Gastrocnemius medialis (tissue), 4 donors: ENCODE results near the gene C9orf50. TPM values are rescaled to one million over a fixed set of nuclear protein-coding genes. Genes with fewer than 3 reads are reported as not detected.
A peak's percentile ranks its signal among the peaks of the same experiment; 100 is the strongest.

Experiments
- ATAC-seq, 2 donors: fragments of 150-250 bp; one replicate each; pipeline ENCODE4 v1.9.1; 2016
- DNase-seq, 2 donors: peaks; one replicate each; pipeline ENCODE4 v3.0.0-alpha.2; 2019
- H3K27ac ChIP-seq, 4 donors: fragments of 200-600 bp; sonication (generic); 1 replicate in 1 of 4; 2 replicates in 3 of 4; pipeline ENCODE4 v1.5.1; 2016 to 2018; ENCODE audit warnings: mild to moderate bottlenecking in 2 of 4, moderate library complexity in 1 of 4
- H3K27me3 ChIP-seq, 3 donors: fragments of 200-600 bp; sonication (generic) in 2 of 3; 1 replicate in 1 of 3; 2 replicates in 2 of 3; pipeline versions ENCODE4 v1.5.1 to v1.6.0; 2016 to 2019; ENCODE audit warnings: mild to moderate bottlenecking in 1 of 3, moderate library complexity in 1 of 3
- H3K36me3 ChIP-seq, 2 donors: fragments of 200-600 bp; sonication (generic) in 1 of 2; one replicate each; pipeline ENCODE4 v1.5.1; 2017 to 2018
- H3K4me1 ChIP-seq, 2 donors: fragments of 200-600 bp; sonication (generic) in 1 of 2; one replicate each; pipeline ENCODE4 v1.5.1; 2016 to 2017; ENCODE audit warnings: mild to moderate bottlenecking in 2 of 2
- H3K4me3 ChIP-seq, 4 donors: fragments of 200-600 bp; sonication (generic) in 3 of 4; 1 replicate in 1 of 4; 2 replicates in 3 of 4; pipeline ENCODE4 v1.5.1; 2016 to 2019; ENCODE audit warnings: mild to moderate bottlenecking in 2 of 4
- H3K9me3 ChIP-seq, 3 donors: fragments of 200-600 bp; sonication (generic) in 2 of 3; 1 replicate in 1 of 3; 2 replicates in 2 of 3; pipeline ENCODE4 v1.5.1; 2016 to 2019
- POLR2A ChIP-seq, 2 donors: fragments of 450-650 bp; IDR thresholded peaks; one replicate each; pipeline ENCODE4 v1.6.1; 2017; ENCODE audit warnings: antibody characterized with exemption in 2 of 2, mild to moderate bottlenecking in 2 of 2, moderate library complexity in 2 of 2
- in situ Hi-C, 4 donors: fragments of 200-750 bp; cut with MboI; loops; one replicate each; pipeline versions ENCODE4 v1.15.0 to v1.8.0; 2017; ENCODE audit warnings: low sequenced_read_pairs in 4 of 4
- intact Hi-C: fragments of 100-400 bp; cut with DNase I; formaldehyde crosslinking; loops from one replicate; pipeline ENCODE4 v1.15.1; 2023; ENCODE audit warnings: low total_unique reads
- total RNA-seq, 4 donors: library from RNA; depleted of rRNA; stranded (reverse); fragments of >200 nt; gene quantifications; one replicate each; pipeline versions ENCODE4 v1.1.0 to v1.2.3, GENCODE V29; 2016
- TF ChIP-seq, protein P1 (sequence below), 5 experiments: fragments of 450-650 bp in 3 of 5; fragments of 200-600 bp in 2 of 5; sonication (generic) in 2 of 5; IDR thresholded peaks in 4 of 5; conservative IDR thresholded peaks in 1 of 5; 1 replicate in 4 of 5; 2 replicates in 1 of 5; pipeline ENCODE4 v1.5.1; 2016 to 2019; ENCODE audit warnings: antibody characterized with exemption in 5 of 5, mild to moderate bottlenecking in 3 of 5, moderate library complexity in 3 of 5

C9orf50 gene
- total RNA-seq, 4 donors from 2014 or later = not detected

DNA sequence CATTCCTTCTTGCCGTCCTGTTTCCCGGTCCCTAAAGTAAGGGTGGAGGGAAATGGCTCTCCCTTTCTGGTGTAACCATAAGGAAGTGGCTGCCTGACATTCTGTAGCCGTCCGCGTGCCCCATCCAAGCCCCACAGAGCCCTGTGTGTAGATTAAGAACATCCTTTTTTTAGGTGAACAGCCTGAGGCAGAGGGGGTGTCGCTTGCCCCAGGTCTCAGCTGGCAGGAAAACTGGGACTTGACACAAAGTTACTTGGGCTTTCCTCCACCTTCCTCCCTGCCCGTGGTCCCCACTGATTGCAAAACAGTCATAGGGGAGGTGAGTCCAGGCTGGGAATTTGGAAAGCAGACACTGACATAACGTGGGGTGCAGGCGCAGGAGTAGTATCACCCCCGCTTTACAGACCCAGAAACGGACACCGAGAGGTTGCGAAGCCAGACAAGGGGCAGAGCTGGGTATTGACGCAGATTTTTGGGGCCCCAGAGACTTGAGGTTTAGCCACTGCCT is 22.8 kb downstream of the C9orf50 start:
- no peaks in the 10 kb centered on the region for H3K36me3 ChIP-seq
- H3K4me3 ChIP-seq = peak overlapping the region in 2 of 4 donors; percentile 50 to 58
- in situ Hi-C loops (no loop called here), intact Hi-C loops (no loop called here)
- DNase-seq = no peak
- TF ChIP-seq, protein P1, sequence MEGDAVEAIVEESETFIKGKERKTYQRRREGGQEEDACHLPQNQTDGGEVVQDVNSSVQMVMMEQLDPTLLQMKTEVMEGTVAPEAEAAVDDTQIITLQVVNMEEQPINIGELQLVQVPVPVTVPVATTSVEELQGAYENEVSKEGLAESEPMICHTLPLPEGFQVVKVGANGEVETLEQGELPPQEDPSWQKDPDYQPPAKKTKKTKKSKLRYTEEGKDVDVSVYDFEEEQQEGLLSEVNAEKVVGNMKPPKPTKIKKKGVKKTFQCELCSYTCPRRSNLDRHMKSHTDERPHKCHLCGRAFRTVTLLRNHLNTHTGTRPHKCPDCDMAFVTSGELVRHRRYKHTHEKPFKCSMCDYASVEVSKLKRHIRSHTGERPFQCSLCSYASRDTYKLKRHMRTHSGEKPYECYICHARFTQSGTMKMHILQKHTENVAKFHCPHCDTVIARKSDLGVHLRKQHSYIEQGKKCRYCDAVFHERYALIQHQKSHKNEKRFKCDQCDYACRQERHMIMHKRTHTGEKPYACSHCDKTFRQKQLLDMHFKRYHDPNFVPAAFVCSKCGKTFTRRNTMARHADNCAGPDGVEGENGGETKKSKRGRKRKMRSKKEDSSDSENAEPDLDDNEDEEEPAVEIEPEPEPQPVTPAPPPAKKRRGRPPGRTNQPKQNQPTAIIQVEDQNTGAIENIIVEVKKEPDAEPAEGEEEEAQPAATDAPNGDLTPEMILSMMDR (IDR thresholded peaks at IDR 0.05 in 4 of 5, conservative IDR thresholded peaks at IDR 0.05 in 1 of 5) = no peak
- no peak for TF ChIP-seq POLR2A (IDR thresholded peaks at IDR 0.05)
- H3K27ac ChIP-seq = peak overlapping the region in 3 of 4 donors; percentile 66 to 75 (median 73)
- no peak for ATAC-seq
- peaks cover 0 to 4% (median 0%) of the 10 kb centered on the region in 3 donors for H3K27me3 ChIP-seq
- no peaks in the 10 kb centered on the region for H3K9me3 ChIP-seq
- peaks cover 6 to 11% of the 10 kb centered on the region in 2 donors for H3K4me1 ChIP-seq

DNA sequence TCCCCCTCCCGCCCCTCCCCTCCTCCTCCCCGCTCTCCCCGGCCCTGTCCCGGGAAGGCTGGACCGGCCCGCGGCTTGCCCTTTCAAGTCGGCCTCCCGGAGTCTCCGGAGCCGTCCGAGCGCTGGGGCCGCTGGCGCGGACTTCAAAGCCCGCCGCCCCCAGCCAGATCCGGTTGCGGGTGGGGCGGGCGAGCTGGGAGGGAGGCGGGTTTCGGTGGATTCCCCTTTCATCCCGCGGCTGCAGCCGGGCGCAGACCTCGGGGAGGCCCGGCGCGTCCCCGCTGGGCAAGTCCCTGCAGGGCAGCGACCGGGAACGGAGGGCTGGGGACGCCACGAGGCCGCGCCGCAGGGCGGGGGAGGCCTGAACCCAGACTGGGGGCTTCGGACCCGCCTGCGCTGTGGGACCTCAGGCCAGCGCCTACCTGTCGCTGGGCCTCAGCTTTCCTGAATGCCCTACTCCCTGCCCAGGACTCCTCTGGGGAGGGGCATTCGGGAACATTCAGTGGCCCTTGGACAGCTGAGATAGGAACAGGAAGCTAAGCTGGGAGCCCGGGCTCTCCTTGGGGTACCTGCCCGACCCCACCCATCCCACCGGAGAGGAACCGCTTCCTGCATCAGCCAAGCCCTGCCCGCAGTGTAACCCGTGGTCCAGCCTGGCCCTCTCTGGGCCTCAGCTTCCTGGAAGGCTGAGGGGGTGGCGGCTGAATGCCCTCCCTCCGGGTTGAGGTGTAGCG is 23.4 kb downstream of the C9orf50 start:
- ATAC-seq (peak; percentile 35 to 39), DNase-seq (peak in 1 of 2 donors; percentile 41)
- Histone ChIP-seq H3K27ac (peak overlapping the region; percentile 63 to 75 (median 70)), H3K27me3 (peaks cover 0 to 4% (median 0%) of the 10 kb centered on the region in 3 donors), H3K36me3 (no peaks in the 10 kb centered on the region), H3K4me1 (peaks cover 6 to 11% of the 10 kb centered on the region in 2 donors), H3K4me3 (peak overlapping the region; percentile 49 to 58 (median 52)), H3K9me3 (no peaks in the 10 kb centered on the region)
- no peak for TF ChIP-seq POLR2A (IDR thresholded peaks at IDR 0.05)
- TF ChIP-seq, protein P1 (IDR thresholded peaks at IDR 0.05 in 4 of 5, conservative IDR thresholded peaks at IDR 0.05 in 1 of 5) = no peak
- in situ Hi-C loops (no loop called here), intact Hi-C loops (no loop called here)

DNA sequence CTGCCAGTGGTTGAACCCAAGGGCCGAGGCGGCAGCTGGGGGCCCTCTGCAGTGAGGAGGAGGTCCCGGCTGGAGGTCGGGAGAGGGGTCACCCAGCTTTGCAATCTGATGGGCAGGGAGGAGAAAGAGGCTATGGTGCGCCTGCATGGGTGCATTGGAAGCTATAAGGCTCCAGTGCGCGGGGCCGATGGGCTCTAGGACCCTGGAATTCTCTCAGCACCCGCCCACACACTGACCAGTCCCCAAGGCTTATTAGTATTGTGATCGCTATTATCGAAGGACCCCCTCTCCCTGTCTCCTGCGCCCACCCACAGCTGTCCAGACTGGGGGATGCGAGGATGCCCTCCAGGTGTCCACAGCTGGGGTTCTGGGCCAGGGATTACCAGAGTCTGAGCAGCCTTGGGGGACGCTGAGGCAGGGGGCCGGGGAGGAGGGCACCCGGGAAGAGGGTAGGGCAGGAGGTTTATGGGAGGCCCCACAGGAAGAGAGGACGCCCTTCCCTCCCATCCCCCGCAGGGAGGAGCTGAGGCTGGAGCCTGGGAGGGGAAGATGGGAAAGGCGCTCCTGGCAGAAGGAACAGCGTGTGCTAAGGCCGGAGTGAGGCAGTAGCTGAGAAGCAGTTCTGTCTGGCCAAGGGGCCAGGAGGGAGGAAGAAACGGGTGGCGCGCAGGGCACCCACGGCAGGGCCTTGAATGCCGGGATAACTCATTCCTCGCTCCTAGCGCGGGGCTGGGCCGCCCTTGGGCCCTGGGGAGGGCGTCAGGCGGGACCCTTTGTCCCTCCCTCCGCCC is 24.2 kb downstream of the C9orf50 start:
- Histone ChIP-seq H3K4me3 (peak overlapping the region; percentile 49 to 58 (median 52)), H3K27ac (peak overlapping the region; percentile 63 to 75 (median 70)), H3K36me3 (no peaks in the 10 kb centered on the region), H3K27me3 (peaks cover 0 to 4% (median 0%) of the 10 kb centered on the region in 3 donors), H3K4me1 (peaks cover 6 to 11% of the 10 kb centered on the region in 2 donors), H3K9me3 (no peaks in the 10 kb centered on the region)
- intact Hi-C loops (no loop called here), in situ Hi-C loops (no loop called here)
- DNase-seq = peak; percentile 35 to 42
- ATAC-seq = peak; percentile 53 to 73
- peak in 1 of 2 donors; percentile 27 for TF ChIP-seq POLR2A (IDR thresholded peaks at IDR 0.05)
- TF ChIP-seq, protein P1 (IDR thresholded peaks at IDR 0.05 in 4 of 5, conservative IDR thresholded peaks at IDR 0.05 in 1 of 5) = no peak

GRCh38 chr9:129595903-129596540 is 24.9 kb downstream of the C9orf50 start:
- no peak for TF ChIP-seq POLR2A (IDR thresholded peaks at IDR 0.05)
- TF ChIP-seq, protein P1 (IDR thresholded peaks at IDR 0.05 in 4 of 5, conservative IDR thresholded peaks at IDR 0.05 in 1 of 5) = no peak
- ATAC-seq (no peak), DNase-seq (no peak)
- peaks cover 0 to 4% (median 0%) of the 10 kb centered on the region in 3 donors for H3K27me3 ChIP-seq
- no peaks in the 10 kb centered on the region for H3K9me3 ChIP-seq
- no peaks in the 10 kb centered on the region for H3K36me3 ChIP-seq
- H3K4me1 ChIP-seq = peaks cover 6 to 11% of the 10 kb centered on the region in 2 donors
- intact Hi-C loops (no loop called here), in situ Hi-C loops (no loop called here)
- peak overlapping the region; percentile 63 to 75 (median 70) for H3K27ac ChIP-seq
- no peak overlapping the region for H3K4me3 ChIP-seq
